GM23338 (cell line): ENCODE measurements around the gene TMEM151B. TPM values are rescaled to one million over a fixed set of nuclear protein-coding genes. Genes with fewer than 3 reads are reported as not detected.

ENCODE experiments used
- ATAC-seq: fragments of 200-7000 bp; cut with Tn5 transposase; 3 replicates; pipeline ENCODE4 v1.9.1; 2020
- DNase-seq: peaks from one replicate; pipeline ENCODE4 v3.0.0-alpha.2; 2015; ENCODE audit warnings: low spot score
- H2AFZ ChIP-seq: fragments of 200-600 bp; sonication (generic); 2 replicates; pipeline ENCODE4 v1.8.0; 2016; ENCODE audit warnings: antibody characterized with exemption, mild to moderate bottlenecking, moderate library complexity
- H3F3A ChIP-seq: fragments of 200-600 bp; sonication (generic); replicated peaks from 2 replicates; pipeline ENCODE4 v1.8.0; 2017; ENCODE audit warnings: antibody characterized with exemption, mixed run types, low read depth
- H3K27ac ChIP-seq: fragments of 200-600 bp; sonication (generic); 2 replicates; pipeline ENCODE4 v1.6.1; 2016; ENCODE audit warnings: low read depth
- H3K27me3 ChIP-seq: fragments of 200-600 bp; sonication (generic); 2 replicates; pipeline ENCODE4 v1.8.0; 2016; ENCODE audit warnings: mild to moderate bottlenecking, mixed run types, moderate library complexity; ENCODE audit not compliant: insufficient read depth
- H3K36me3 ChIP-seq: fragments of 200-600 bp; sonication (generic); 2 replicates; pipeline ENCODE4 v1.8.0; 2016; ENCODE audit warnings: mild to moderate bottlenecking; ENCODE audit not compliant: insufficient read depth
- H3K4me1 ChIP-seq: fragments of 200-600 bp; sonication (generic); 2 replicates; pipeline ENCODE4 v1.8.0; 2016; ENCODE audit warnings: mild to moderate bottlenecking, moderate library complexity; ENCODE audit not compliant: insufficient read depth
- H3K4me2 ChIP-seq: fragments of 200-600 bp; sonication (generic); 2 replicates; pipeline ENCODE4 v1.7.1; 2017; ENCODE audit warnings: mixed run types
- H3K4me3 ChIP-seq: fragments of 200-600 bp; sonication (generic); 2 replicates; pipeline ENCODE4 v1.6.1; 2016; ENCODE audit warnings: mixed run types
- H3K79me2 ChIP-seq: fragments of 200-600 bp; sonication (generic); replicated peaks from 2 replicates; pipeline ENCODE4 v1.8.0; 2017; ENCODE audit warnings: mild to moderate bottlenecking; ENCODE audit not compliant: insufficient read depth
- H3K9me2 ChIP-seq: fragments of 200-600 bp; sonication (generic); 2 replicates; pipeline ENCODE4 v1.8.0; 2017; ENCODE audit not compliant: insufficient read depth
- H4K20me1 ChIP-seq: fragments of 200-600 bp; sonication (generic); replicated peaks from 2 replicates; pipeline ENCODE4 v1.8.0; 2017; ENCODE audit warnings: mild to moderate bottlenecking; ENCODE audit not compliant: insufficient read depth
- H3K27ac Mint-ChIP-seq: 2 replicates; pipeline ENCODE4 v1.8.0; 2020; ENCODE audit warnings: inconsistent platforms, mild to moderate bottlenecking, moderate library complexity, mixed read lengths
- H3K27me3 Mint-ChIP-seq: 3 replicates; pipeline ENCODE4 v1.8.0; 2022; ENCODE audit warnings: low read depth, mild to moderate bottlenecking, moderate library complexity, mixed read lengths, inconsistent platforms; ENCODE audit not compliant: insufficient read depth, poor library complexity
- H3K36me3 Mint-ChIP-seq: 3 replicates; pipeline ENCODE4 v1.8.0; 2021; ENCODE audit warnings: low read depth, mild to moderate bottlenecking, inconsistent platforms, moderate library complexity, mixed read lengths
- H3K4me1 Mint-ChIP-seq: 3 replicates; pipeline ENCODE4 v1.8.0; 2020; ENCODE audit warnings: mild to moderate bottlenecking, inconsistent platforms, mixed read lengths
- H3K4me3 Mint-ChIP-seq: 3 replicates; pipeline ENCODE4 v1.8.0; 2021; ENCODE audit warnings: moderate library complexity, mild to moderate bottlenecking, inconsistent platforms, mixed read lengths
- H3K9me3 Mint-ChIP-seq: 3 replicates; pipeline ENCODE4 v1.8.0; 2020; ENCODE audit warnings: moderate library complexity, mild to moderate bottlenecking, inconsistent platforms, mixed read lengths
- CREB1 ChIP-seq: fragments of 250-450 bp; sonication (Bioruptor Pico); IDR thresholded peaks from 2 replicates; pipeline ENCODE4 v1.5.0; 2020; ENCODE audit warnings: low read depth, mild to moderate bottlenecking, moderate library complexity
- ETS1 ChIP-seq: IDR thresholded peaks from 2 replicates; pipeline ENCODE4 v1.6.1; 2016; ENCODE audit warnings: antibody characterized with exemption
- EZH2 ChIP-seq: fragments of 200-600 bp; sonication (generic); IDR thresholded peaks from one replicate; pipeline ENCODE4 v1.8.0; 2017; ENCODE audit warnings: antibody characterized with exemption, mild to moderate bottlenecking, low read depth; ENCODE audit not compliant: unreplicated experiment
- EZH2phosphoT487 ChIP-seq: fragments of 200-600 bp; sonication (generic); IDR thresholded peaks from one replicate; pipeline ENCODE4 v1.8.1; 2018; ENCODE audit warnings: antibody characterized with exemption; ENCODE audit not compliant: unreplicated experiment
- JUNB ChIP-seq: IDR thresholded peaks from one replicate; pipeline ENCODE4 v1.6.1; 2016; ENCODE audit warnings: antibody characterized with exemption; ENCODE audit not compliant: unreplicated experiment
- NANOG ChIP-seq: IDR thresholded peaks from 2 replicates; pipeline ENCODE4 v1.6.1; 2016; ENCODE audit warnings: antibody characterized with exemption, borderline replicate concordance
- POLR2AphosphoS5 ChIP-seq: IDR thresholded peaks from 2 replicates; pipeline ENCODE4 v1.6.1; 2016; ENCODE audit warnings: antibody characterized with exemption, low read depth
- STAT1 ChIP-seq: IDR thresholded peaks from one replicate; pipeline ENCODE4 v1.6.1; 2016; ENCODE audit warnings: antibody characterized with exemption; ENCODE audit not compliant: unreplicated experiment
- ZNF114 ChIP-seq: fragments of 250-450 bp; sonication (Bioruptor Pico); IDR thresholded peaks from 2 replicates; pipeline ENCODE4 v1.5.0; 2020; ENCODE audit warnings: mild to moderate bottlenecking, moderate library complexity
- ZNF331 ChIP-seq: fragments of 250-450 bp; sonication (Bioruptor Pico); IDR thresholded peaks from 2 replicates; pipeline ENCODE4 v1.5.0; 2020; ENCODE audit warnings: low read depth, mild to moderate bottlenecking, moderate library complexity
- ZNF462 ChIP-seq: fragments of 250-450 bp; sonication (Bioruptor Pico); IDR thresholded peaks from 2 replicates; pipeline ENCODE4 v1.5.0; 2020; ENCODE audit warnings: mild to moderate bottlenecking, moderate library complexity
- polyA plus RNA-seq: library from polyadenylated mRNA; unstranded; fragments of >200 nt; fragmentation: Nextera tagmentation; extraction: Ambion mirVana; gene quantifications from 2 replicates; pipeline ENCODE4 v1.2.1, GENCODE V29; 2016
- total RNA-seq: library from RNA; depleted of rRNA; stranded (reverse); fragments of >200 nt; shearing (Covaris generic); gene quantifications from 2 replicates; pipeline ENCODE4 v1.2.3, GENCODE V29; 2014
- TF ChIP-seq, protein P1 (sequence below): IDR thresholded peaks from one replicate; pipeline ENCODE4 v1.6.1; 2018; ENCODE audit warnings: antibody characterized with exemption; ENCODE audit not compliant: unreplicated experiment
- TF ChIP-seq, protein P2 (sequence below), 2 experiments: fragments of 200-600 bp in 1 of 2; sonication (generic) in 1 of 2; conservative IDR thresholded peaks; 2 replicates each; pipeline versions ENCODE4 v1.5.1 to v1.6.1; 2016 to 2017; ENCODE audit warnings: antibody characterized with exemption in 2 of 2, low read depth in 2 of 2, mild to moderate bottlenecking in 2 of 2, moderate library complexity in 1 of 2

Gene TMEM151B
- total and polyA plus RNA-seq, 2 experiments from 2014 or later = 0.91 to 14.6 TPM

DNA sequence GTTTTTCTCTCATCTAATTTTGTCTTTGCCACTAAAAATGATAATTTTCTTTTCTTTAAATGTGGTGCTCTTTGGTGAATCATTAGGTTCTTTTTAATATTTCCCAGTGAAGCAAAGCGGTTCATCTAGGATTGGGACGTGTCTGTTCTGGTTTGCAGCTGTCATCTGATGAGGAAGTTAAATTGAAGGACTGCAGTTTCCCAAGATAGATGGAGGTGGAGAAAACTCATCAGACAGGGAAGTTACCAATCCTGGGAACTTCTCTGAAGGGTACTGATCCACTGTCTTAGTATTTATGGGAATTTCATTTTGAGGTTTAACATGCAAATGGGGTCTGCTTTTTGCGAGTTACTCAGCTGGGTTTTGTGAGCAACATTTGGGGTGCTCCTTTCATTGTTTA, 45.3 kb downstream of the TMEM151B start:
- H3F3A ChIP-seq = 0 out of 2 replicates have a peak, but pooled peaks cover 4% of the 10 kb centered on the region
- DNase-seq (no peak), ATAC-seq (no peak)
- H2AFZ ChIP-seq = no peak overlapping the region; the same call in 1 of the 2 replicates
- peaks cover 6% of the 10 kb centered on the region for H3K36me3 ChIP-seq
- H3K4me1 ChIP-seq = peaks cover 6% of the 10 kb centered on the region; the same call in 1 of the 2 replicates
- no peaks in the 10 kb centered on the region for H4K20me1 ChIP-seq
- no peaks in the 10 kb centered on the region for H3K27me3 ChIP-seq
- H3K4me3 Mint-ChIP-seq = no peak overlapping the region
- no peak overlapping the region for H3K27ac ChIP-seq
- no peak overlapping the region for H3K4me2 ChIP-seq
- no peaks in the 10 kb centered on the region for H3K9me3 Mint-ChIP-seq
- H3K9me2 ChIP-seq = no peaks in the 10 kb centered on the region
- H3K79me2 ChIP-seq = peaks cover 10% of the 10 kb centered on the region
- peaks cover 6% of the 10 kb centered on the region for H3K27me3 Mint-ChIP-seq
- peaks cover 20% of the 10 kb centered on the region for H3K36me3 Mint-ChIP-seq
- H3K4me1 Mint-ChIP-seq = peaks cover 13% of the 10 kb centered on the region; the same call in 2 of the 3 replicates
- H3K4me3 ChIP-seq = no peak overlapping the region
- TF ChIP-seq ETS1 = no peak
- no peak for TF ChIP-seq ZNF114 (CRISPR knock-in tag)
- no peak for TF ChIP-seq CREB1 (CRISPR knock-in tag)
- no peak for TF ChIP-seq EZH2
- no peak for TF ChIP-seq NANOG
- no peak for TF ChIP-seq POLR2AphosphoS5
- TF ChIP-seq, protein P1, sequence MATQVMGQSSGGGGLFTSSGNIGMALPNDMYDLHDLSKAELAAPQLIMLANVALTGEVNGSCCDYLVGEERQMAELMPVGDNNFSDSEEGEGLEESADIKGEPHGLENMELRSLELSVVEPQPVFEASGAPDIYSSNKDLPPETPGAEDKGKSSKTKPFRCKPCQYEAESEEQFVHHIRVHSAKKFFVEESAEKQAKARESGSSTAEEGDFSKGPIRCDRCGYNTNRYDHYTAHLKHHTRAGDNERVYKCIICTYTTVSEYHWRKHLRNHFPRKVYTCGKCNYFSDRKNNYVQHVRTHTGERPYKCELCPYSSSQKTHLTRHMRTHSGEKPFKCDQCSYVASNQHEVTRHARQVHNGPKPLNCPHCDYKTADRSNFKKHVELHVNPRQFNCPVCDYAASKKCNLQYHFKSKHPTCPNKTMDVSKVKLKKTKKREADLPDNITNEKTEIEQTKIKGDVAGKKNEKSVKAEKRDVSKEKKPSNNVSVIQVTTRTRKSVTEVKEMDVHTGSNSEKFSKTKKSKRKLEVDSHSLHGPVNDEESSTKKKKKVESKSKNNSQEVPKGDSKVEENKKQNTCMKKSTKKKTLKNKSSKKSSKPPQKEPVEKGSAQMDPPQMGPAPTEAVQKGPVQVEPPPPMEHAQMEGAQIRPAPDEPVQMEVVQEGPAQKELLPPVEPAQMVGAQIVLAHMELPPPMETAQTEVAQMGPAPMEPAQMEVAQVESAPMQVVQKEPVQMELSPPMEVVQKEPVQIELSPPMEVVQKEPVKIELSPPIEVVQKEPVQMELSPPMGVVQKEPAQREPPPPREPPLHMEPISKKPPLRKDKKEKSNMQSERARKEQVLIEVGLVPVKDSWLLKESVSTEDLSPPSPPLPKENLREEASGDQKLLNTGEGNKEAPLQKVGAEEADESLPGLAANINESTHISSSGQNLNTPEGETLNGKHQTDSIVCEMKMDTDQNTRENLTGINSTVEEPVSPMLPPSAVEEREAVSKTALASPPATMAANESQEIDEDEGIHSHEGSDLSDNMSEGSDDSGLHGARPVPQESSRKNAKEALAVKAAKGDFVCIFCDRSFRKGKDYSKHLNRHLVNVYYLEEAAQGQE = no peak
- TF ChIP-seq EZH2phosphoT487 = no peak
- no peak for TF ChIP-seq STAT1
- no peak for TF ChIP-seq ZNF462
- TF ChIP-seq, protein P2, sequence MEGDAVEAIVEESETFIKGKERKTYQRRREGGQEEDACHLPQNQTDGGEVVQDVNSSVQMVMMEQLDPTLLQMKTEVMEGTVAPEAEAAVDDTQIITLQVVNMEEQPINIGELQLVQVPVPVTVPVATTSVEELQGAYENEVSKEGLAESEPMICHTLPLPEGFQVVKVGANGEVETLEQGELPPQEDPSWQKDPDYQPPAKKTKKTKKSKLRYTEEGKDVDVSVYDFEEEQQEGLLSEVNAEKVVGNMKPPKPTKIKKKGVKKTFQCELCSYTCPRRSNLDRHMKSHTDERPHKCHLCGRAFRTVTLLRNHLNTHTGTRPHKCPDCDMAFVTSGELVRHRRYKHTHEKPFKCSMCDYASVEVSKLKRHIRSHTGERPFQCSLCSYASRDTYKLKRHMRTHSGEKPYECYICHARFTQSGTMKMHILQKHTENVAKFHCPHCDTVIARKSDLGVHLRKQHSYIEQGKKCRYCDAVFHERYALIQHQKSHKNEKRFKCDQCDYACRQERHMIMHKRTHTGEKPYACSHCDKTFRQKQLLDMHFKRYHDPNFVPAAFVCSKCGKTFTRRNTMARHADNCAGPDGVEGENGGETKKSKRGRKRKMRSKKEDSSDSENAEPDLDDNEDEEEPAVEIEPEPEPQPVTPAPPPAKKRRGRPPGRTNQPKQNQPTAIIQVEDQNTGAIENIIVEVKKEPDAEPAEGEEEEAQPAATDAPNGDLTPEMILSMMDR (conservative IDR thresholded peaks at IDR 0.05; ENCODE audit: low read depth in 2 of 2) = no peak
- TF ChIP-seq ZNF331 (CRISPR knock-in tag) = no peak
- no peak for TF ChIP-seq JUNB
- no peak overlapping the region for H3K27ac Mint-ChIP-seq
